Hepatic stellate cell (primary cell): Measurements from ENCODE around the gene FADS6.

Experiments used
- DNase-seq: peaks from one replicate; pipeline ENCODE4 v3.0.0; 2011; ENCODE audit warnings: low spot score

The FADS6 gene

GRCh38 chr17:74852237-74853047 is 41.0 kb downstream of the FADS6 start:
- DNase-seq: no peak

- DNase-seq: no peak
Measured at GRCh38 chr17:74851612-74852236, 41.7 kb downstream of the FADS6 start.

GRCh38 chr17:74850914-74851313 is 42.5 kb downstream of the FADS6 start:
- DNase-seq: no peak

GRCh38 chr17:74850310-74850709 is 43.1 kb downstream of the FADS6 start:
- DNase-seq: no peak

- no peak for DNase-seq
Measured at GRCh38 chr17:74848656-74849399, 44.6 kb downstream of the FADS6 start.

GRCh38 chr17:74846621-74847020 is 46.8 kb downstream of the FADS6 start:
- DNase-seq: no peak

- no peak for DNase-seq
Measured at GRCh38 chr17:74843352-74843627, 50.1 kb downstream of the FADS6 start.

- peak; percentile 96 for DNase-seq
Measured at GRCh38 chr17:74842599-74843351, 50.7 kb downstream of the FADS6 start.

- DNase-seq: peak; percentile 46
Measured at GRCh38 chr17:74842146-74842598, 51.3 kb downstream of the FADS6 start.

- DNase-seq: peak; percentile 74
Measured at GRCh38 chr17:74840989-74841666, 52.3 kb downstream of the FADS6 start.

GRCh38 chr17:74839990-74840852 is 53.2 kb downstream of the FADS6 start:
- DNase-seq: no peak

- DNase-seq: no peak
Measured at GRCh38 chr17:74838274-74838673, 55.2 kb downstream of the FADS6 start.

- DNase-seq: no peak
Measured at GRCh38 chr17:74836691-74837467, 56.6 kb downstream of the FADS6 start.

- DNase-seq: no peak
Measured at GRCh38 chr17:74836191-74836590, 57.2 kb downstream of the FADS6 start.

GRCh38 chr17:74833501-74834377 is 59.7 kb downstream of the FADS6 start:
- DNase-seq: peak; percentile 55

- DNase-seq: no peak
Measured at GRCh38 chr17:74832421-74832820, 61.0 kb downstream of the FADS6 start.

- no peak for DNase-seq
Measured at GRCh38 chr17:74831444-74832146, 61.8 kb downstream of the FADS6 start.

GRCh38 chr17:74830861-74831260 is 62.6 kb downstream of the FADS6 start:
- DNase-seq: no peak
